Calu3 (cell line): Measurements from ENCODE around the gene PCDHGA11. TPM values are rescaled to one million over a fixed set of nuclear protein-coding genes. Genes with fewer than 3 reads are reported as not detected.
A peak's percentile ranks its signal among the peaks of the same experiment; 100 is the strongest.
"Not testable (repeated sequence)": the region's sequence is repeated elsewhere in the genome, so short reads cannot be mapped to it uniquely, and the experiment has no call there.

ENCODE experiments used
- BruUV-seq: library from RNA; stranded (reverse); fragments of 400-500 nt; replicated peaks from 2 replicates; lab custom pipeline; 2021; lab: Mats Ljungman, UMichigan
- CTCF ChIA-PET: fragments of 300-600 bp; sonication (Branson Sonifier 250); formaldehyde crosslinking; loops from one replicate; lab custom pipeline; 2022; ENCODE audit warnings: antibody characterized with exemption; lab: Charles Lee
- DNase-seq: peaks from one replicate; pipeline ENCODE4 v3.0.0; 2022
- H3K27ac Mint-ChIP-seq: one replicate; pipeline ENCODE4 v1.8.0; 2022; ENCODE audit warnings: mixed read lengths; ENCODE audit not compliant: unreplicated experiment
- H3K27me3 Mint-ChIP-seq: one replicate; pipeline ENCODE4 v1.8.0; 2022; ENCODE audit warnings: mixed read lengths; ENCODE audit not compliant: unreplicated experiment
- H3K36me3 Mint-ChIP-seq: one replicate; pipeline ENCODE4 v1.8.0; 2022; ENCODE audit warnings: mild to moderate bottlenecking, moderate library complexity, mixed read lengths; ENCODE audit not compliant: insufficient read depth, unreplicated experiment
- H3K4me1 Mint-ChIP-seq: one replicate; pipeline ENCODE4 v1.8.0; 2022; ENCODE audit warnings: mild to moderate bottlenecking, low read depth, mixed read lengths; ENCODE audit not compliant: unreplicated experiment
- H3K4me3 Mint-ChIP-seq: one replicate; pipeline ENCODE4 v1.8.0; 2022; ENCODE audit warnings: mild to moderate bottlenecking, low read depth, moderate library complexity, mixed read lengths; ENCODE audit not compliant: unreplicated experiment
- H3K9me3 Mint-ChIP-seq: one replicate; pipeline ENCODE4 v1.8.0; 2022; ENCODE audit warnings: low read depth, mixed read lengths; ENCODE audit not compliant: unreplicated experiment
- intact Hi-C: fragments of 100-400 bp; cut with micrococcal nuclease; formaldehyde crosslinking; loops from one replicate; pipeline ENCODE4 v1.10.0; 2022; ENCODE audit not compliant: unreplicated experiment
- total RNA-seq: library from RNA; stranded (reverse); gene quantifications from 2 replicates; pipeline ENCODE4 v1.2.3, GENCODE V29; 2022
- TF ChIP-seq, protein P1 (sequence below): fragments of 200-600 bp; IDR thresholded peaks from one replicate; pipeline ENCODE4 v1.8.0; 2022; ENCODE audit warnings: antibody characterized with exemption; ENCODE audit not compliant: unreplicated experiment

The PCDHGA11 gene
- total RNA-seq, 1 experiment from 2014 or later, result 2.8 TPM

DNA sequence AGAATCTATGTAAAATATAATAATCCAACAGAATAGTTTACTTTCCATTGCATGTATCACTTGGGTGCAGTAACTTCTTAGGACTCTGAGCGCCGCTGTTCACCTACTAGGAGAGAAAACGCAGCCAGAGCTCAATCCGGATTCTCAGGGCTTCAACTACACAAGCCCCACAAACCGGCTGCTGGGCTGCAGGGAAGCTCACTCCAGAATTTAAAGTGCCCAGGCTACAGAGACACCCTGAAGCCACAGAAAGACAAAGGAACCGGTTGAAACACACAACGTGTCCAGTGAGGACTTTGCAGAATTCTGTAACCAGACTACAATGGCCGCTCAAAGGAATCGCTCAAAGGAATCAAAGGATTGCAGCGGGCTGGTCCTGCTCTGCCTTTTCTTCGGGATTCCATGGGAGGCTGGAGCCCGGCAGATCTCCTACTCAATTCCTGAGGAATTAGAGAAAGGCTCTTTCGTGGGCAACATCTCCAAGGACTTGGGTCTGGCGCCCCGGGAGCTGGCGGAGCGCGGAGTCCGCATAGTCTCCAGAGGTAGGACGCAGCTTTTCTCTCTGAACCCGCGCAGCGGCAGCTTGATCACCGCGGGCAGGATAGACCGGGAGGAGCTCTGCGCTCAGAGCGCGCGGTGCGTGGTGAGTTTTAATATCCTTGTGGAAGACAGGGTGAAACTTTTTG is 7.9 kb upstream of the PCDHGA11 start, which contains the start of gene PCDHGA10:
PCDHGA10 (plus strand) TSS at position 134 of the 686 bp plus-strand sequence; CDS start at position 323, 189 bp downstream.
- BruUV-seq, result no TSS peak
- CTCF ChIA-PET, result no interaction called here

DNA sequence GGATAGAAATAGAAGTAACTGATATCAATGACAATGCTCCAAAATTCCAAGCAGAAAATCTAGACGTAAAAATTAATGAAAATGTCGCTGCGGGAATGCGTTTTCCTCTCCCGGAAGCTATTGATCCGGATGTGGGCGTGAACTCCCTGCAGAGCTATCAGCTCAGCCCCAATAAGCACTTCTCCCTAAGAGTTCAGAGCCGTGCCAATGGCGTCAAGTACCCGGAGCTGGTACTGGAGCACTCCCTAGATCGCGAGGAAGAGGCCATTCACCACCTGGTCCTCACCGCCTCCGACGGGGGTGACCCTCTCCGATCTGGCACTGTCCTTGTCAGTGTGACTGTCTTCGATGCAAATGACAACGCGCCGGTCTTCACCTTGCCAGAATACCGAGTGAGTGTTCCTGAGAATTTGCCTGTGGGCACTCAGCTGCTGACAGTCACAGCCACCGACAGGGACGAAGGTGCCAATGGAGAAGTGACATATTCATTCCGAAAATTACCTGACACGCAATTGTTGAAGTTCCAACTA is 7.2 kb upstream of the PCDHGA11 start:
- intact Hi-C loops, result no loop called here
- peaks cover 20% of the 10 kb centered on the region for H3K9me3 Mint-ChIP-seq
- no peak overlapping the region for H3K4me3 Mint-ChIP-seq
- TF ChIP-seq, protein P1, sequence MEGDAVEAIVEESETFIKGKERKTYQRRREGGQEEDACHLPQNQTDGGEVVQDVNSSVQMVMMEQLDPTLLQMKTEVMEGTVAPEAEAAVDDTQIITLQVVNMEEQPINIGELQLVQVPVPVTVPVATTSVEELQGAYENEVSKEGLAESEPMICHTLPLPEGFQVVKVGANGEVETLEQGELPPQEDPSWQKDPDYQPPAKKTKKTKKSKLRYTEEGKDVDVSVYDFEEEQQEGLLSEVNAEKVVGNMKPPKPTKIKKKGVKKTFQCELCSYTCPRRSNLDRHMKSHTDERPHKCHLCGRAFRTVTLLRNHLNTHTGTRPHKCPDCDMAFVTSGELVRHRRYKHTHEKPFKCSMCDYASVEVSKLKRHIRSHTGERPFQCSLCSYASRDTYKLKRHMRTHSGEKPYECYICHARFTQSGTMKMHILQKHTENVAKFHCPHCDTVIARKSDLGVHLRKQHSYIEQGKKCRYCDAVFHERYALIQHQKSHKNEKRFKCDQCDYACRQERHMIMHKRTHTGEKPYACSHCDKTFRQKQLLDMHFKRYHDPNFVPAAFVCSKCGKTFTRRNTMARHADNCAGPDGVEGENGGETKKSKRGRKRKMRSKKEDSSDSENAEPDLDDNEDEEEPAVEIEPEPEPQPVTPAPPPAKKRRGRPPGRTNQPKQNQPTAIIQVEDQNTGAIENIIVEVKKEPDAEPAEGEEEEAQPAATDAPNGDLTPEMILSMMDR, result no peak
- H3K27me3 Mint-ChIP-seq, result no peaks in the 10 kb centered on the region
- H3K36me3 Mint-ChIP-seq, result peaks cover 29% of the 10 kb centered on the region
- peaks cover 20% of the 10 kb centered on the region for H3K4me1 Mint-ChIP-seq
- CTCF ChIA-PET, result no interaction called here
- DNase-seq, result no peak
- no TSS peak for BruUV-seq
- H3K27ac Mint-ChIP-seq, result no peak overlapping the region

More for the DNA sequence above, 7.9 kb upstream of the PCDHGA11 start, which contains the start of gene PCDHGA10:
- Mint-ChIP-seq H3K9me3 (peaks cover 16% of the 10 kb centered on the region), H3K27me3 (no peaks in the 10 kb centered on the region), H3K36me3 (peaks cover 28% of the 10 kb centered on the region), H3K27ac (no peak within 1 kb of the TSS), H3K4me3 (no peak within 1 kb of the TSS), H3K4me1 (peaks cover 24% of the 10 kb centered on the region)
- DNase-seq, result no peak
- TF ChIP-seq, protein P1, result no peak
- intact Hi-C loops, result no loop called here

DNA sequence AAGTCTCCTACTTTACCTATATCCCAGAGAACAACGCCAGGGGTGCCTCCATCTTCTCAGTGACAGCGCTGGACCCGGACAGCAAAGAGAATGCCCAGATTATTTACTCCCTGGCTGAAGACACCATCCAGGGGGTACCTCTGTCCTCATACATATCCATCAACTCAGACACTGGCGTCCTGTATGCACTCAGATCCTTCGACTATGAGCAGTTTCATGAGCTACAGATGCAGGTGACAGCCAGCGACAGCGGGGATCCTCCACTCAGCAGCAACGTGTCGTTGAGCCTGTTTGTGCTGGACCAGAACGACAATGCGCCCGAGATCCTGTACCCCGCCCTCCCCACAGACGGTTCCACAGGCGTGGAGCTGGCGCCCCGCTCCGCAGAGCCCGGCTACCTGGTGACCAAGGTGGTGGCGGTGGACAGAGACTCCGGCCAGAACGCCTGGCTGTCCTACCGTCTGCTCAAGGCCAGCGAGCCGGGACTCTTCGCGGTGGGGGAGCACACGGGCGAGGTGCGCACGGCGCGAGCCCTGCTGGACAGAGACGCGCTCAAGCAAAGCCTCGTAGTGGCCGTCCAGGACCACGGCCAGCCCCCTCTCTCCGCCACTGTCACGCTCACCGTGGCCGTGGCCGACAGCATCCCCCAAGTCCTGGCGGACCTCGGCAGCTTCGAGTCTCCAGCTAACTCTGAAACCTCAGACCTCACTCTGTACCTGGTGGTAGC is 6.1 kb upstream of the PCDHGA11 start:
- CTCF ChIA-PET, DNase-seq, intact Hi-C loops, BruUV-seq, H3K27ac Mint-ChIP-seq, H3K4me3 Mint-ChIP-seq, H3K27me3 Mint-ChIP-seq: not testable (repeated sequence)
- Mint-ChIP-seq H3K36me3 (peaks cover 36% of the 10 kb centered on the region), H3K9me3 (peaks cover 20% of the 10 kb centered on the region), H3K4me1 (peaks cover 15% of the 10 kb centered on the region)

DNA sequence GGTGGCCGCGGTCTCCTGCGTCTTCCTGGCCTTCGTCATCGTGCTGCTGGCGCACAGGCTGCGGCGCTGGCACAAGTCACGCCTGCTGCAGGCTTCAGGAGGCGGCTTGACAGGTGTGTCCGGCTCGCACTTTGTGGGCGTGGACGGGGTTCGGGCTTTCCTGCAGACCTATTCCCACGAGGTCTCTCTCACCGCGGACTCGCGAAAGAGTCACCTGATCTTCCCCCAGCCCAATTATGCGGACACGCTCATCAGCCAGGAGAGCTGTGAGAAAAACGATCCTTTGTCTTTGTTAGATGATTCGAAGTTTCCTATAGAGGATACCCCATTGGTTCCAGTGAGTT is 5.6 kb upstream of the PCDHGA11 start:
- H3K4me3 Mint-ChIP-seq, DNase-seq, CTCF ChIA-PET, BruUV-seq, H3K27me3 Mint-ChIP-seq, H3K27ac Mint-ChIP-seq, intact Hi-C loops: not testable (repeated sequence)
- H3K36me3 Mint-ChIP-seq, result peaks cover 34% of the 10 kb centered on the region
- H3K4me1 Mint-ChIP-seq, result peaks cover 11% of the 10 kb centered on the region
- H3K9me3 Mint-ChIP-seq, result peaks cover 21% of the 10 kb centered on the region

DNA sequence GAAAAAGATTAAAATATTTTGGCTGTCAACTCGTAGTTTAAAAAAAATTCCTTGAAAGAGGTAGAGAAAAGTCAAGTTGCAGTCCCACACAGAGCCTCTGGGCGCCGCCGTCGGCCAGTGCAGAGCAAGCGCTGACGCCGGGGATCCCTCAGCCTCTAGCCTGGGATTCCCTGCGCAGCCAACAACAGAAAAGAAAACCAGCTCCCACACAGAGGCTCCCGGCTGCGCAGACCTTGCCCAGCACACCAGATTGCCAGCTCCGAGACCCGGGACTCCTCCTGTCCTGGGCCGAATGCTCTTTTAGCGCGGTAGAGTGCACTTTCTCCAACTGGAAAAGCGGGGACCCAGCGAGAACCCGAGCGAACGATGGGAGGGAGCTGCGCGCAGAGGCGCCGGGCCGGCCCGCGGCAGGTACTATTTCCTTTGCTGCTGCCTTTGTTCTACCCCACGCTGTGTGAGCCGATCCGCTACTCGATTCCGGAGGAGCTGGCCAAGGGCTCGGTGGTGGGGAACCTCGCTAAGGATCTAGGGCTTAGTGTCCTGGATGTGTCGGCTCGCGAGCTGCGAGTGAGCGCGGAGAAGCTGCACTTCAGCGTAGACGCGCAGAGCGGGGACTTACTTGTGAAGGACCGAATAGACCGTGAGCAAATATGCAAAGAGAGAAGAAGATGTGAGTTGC is 3.2 kb upstream of the PCDHGA11 start, which contains the start of gene PCDHGB7:
PCDHGB7 (plus strand) TSS at position 184 of the 679 bp plus-strand sequence; CDS start at position 367, 183 bp downstream.
- not testable (repeated sequence) for H3K4me1 Mint-ChIP-seq, H3K27me3 Mint-ChIP-seq, BruUV-seq
- peaks cover 20% of the 10 kb centered on the region for H3K9me3 Mint-ChIP-seq
- CTCF ChIA-PET, result interaction anchor here (0.6 to 1.7 kb wide), 14 partner anchors 9 to 202 kb away, joined by 3 to 14 read pairs (median 5); partner anchors contain the start of genes DIAPH1, PCDHB14, PCDHGA9 and PCDHGB5
- DNase-seq, result peak; percentile 88
- H3K36me3 Mint-ChIP-seq, result peaks cover 37% of the 10 kb centered on the region
- peak within 1 kb of the TSS; percentile 69 for H3K4me3 Mint-ChIP-seq
- peak within 1 kb of the TSS; percentile 66 for H3K27ac Mint-ChIP-seq
- TF ChIP-seq, protein P1, result peak; percentile 75
- intact Hi-C loops, result loop anchor here (1.0 kb wide), 2 partner anchors 107 to 141 kb away; no protein-coding TSS in a partner anchor
